IMR-90 (cell line): Measurements from ENCODE around the gene CXCR2. TPM values are rescaled to one million over a fixed set of nuclear protein-coding genes. Genes with fewer than 3 reads are reported as not detected.

Experiments
- ATAC-seq: fragments of 200-7000 bp; cut with Tn5 transposase; 2 replicates; pipeline ENCODE4 v1.9.1; 2020; ENCODE audit warnings: low read depth, mild to moderate bottlenecking, moderate library complexity
- BruUV-seq: library from RNA; stranded (reverse); fragments of 400-500 nt; replicated peaks from 2 replicates; lab custom pipeline; 2021; lab: Mats Ljungman, UMichigan
- CTCF ChIA-PET: fragments of 300-600 bp; formaldehyde crosslinking; extraction: SDS; loops from one replicate; lab custom pipeline; 2021; ENCODE audit warnings: antibody characterized with exemption; lab: Yijun Ruan, JAX
- POLR2A ChIA-PET: fragments of 300-600 bp; sonication (Branson Sonifier 250); formaldehyde crosslinking; loops from one replicate; lab custom pipeline; 2022; ENCODE audit warnings: antibody characterized with exemption; ENCODE audit not compliant: unreplicated experiment; lab: Charles Lee
- DNase-seq: peaks from one replicate; pipeline ENCODE4 v3.0.0; 2013
- H2AFZ ChIP-seq: replicated peaks from 2 replicates; pipeline ENCODE3; 2013; ENCODE audit warnings: low read length, mild to moderate bottlenecking; ENCODE audit not compliant: poor library complexity
- H2AK5ac ChIP-seq: 2 replicates; pipeline ENCODE4 v1.6.1; 2013; ENCODE audit warnings: low read depth, low read length, inconsistent platforms
- H2AK9ac ChIP-seq: replicated peaks from 2 replicates; pipeline ENCODE3; 2013; ENCODE audit warnings: mild to moderate bottlenecking, low read depth, low read length, moderate library complexity; ENCODE audit not compliant: poor library complexity
- H2BK120ac ChIP-seq: 2 replicates; pipeline ENCODE4 v1.6.1; 2013; ENCODE audit warnings: low read depth, low read length, inconsistent platforms
- H2BK15ac ChIP-seq: 3 replicates; pipeline ENCODE4 v1.6.1; 2013; ENCODE audit warnings: low read depth, low read length, inconsistent platforms
- H2BK20ac ChIP-seq: 2 replicates; pipeline ENCODE4 v1.6.1; 2013; ENCODE audit warnings: low read depth, mild to moderate bottlenecking, inconsistent platforms, low read length, moderate library complexity
- H2BK5ac ChIP-seq: 2 replicates; pipeline ENCODE4 v1.6.1; 2013; ENCODE audit warnings: mild to moderate bottlenecking, low read depth, low read length, inconsistent platforms; ENCODE audit not compliant: poor library complexity, severe bottlenecking
- H3K14ac ChIP-seq: replicated peaks from 2 replicates; pipeline ENCODE4 v1.6.1; 2013; ENCODE audit warnings: low read depth, low read length, inconsistent platforms
- H3K18ac ChIP-seq: 2 replicates; pipeline ENCODE4 v1.6.1; 2013; ENCODE audit warnings: low read depth, low read length, control low read depth
- H3K23ac ChIP-seq: 2 replicates; pipeline ENCODE4 v1.6.1; 2013; ENCODE audit warnings: low read depth, low read length, inconsistent platforms
- H3K27ac ChIP-seq: 2 replicates; pipeline ENCODE4 v1.5.1; 2013; ENCODE audit warnings: mild to moderate bottlenecking, control low read depth, low read length; ENCODE audit not compliant: insufficient read depth
- H3K27me3 ChIP-seq: 2 replicates; pipeline ENCODE4 v1.6.1; 2013; ENCODE audit warnings: low read length; ENCODE audit not compliant: control insufficient read depth, insufficient read depth
- H3K36me3 ChIP-seq: 2 replicates; pipeline ENCODE4 v1.6.1; 2013; ENCODE audit warnings: low read length, mixed read lengths; ENCODE audit not compliant: control insufficient read depth, insufficient read depth
- H3K4ac ChIP-seq: 2 replicates; pipeline ENCODE4 v1.6.1; 2013; ENCODE audit warnings: low read depth, low read length, inconsistent platforms
- H3K4me1 ChIP-seq: 2 replicates; pipeline ENCODE4 v1.6.1; 2013; ENCODE audit warnings: low read length, mixed read lengths; ENCODE audit not compliant: control insufficient read depth, insufficient read depth
- H3K4me2 ChIP-seq: 2 replicates; pipeline ENCODE4 v1.6.1; 2013; ENCODE audit warnings: low read depth, mild to moderate bottlenecking, control low read depth, low read length, moderate library complexity
- H3K4me3 ChIP-seq: 2 replicates; pipeline ENCODE4 v1.5.1; 2013; ENCODE audit warnings: low read depth, mild to moderate bottlenecking, control low read depth, low read length, moderate library complexity; ENCODE audit not compliant: insufficient read depth
- H3K56ac ChIP-seq: 2 replicates; pipeline ENCODE4 v1.6.1; 2013; ENCODE audit warnings: low read length, inconsistent platforms; ENCODE audit not compliant: insufficient read depth; ENCODE audit errors: extremely low read depth
- H3K79me1 ChIP-seq, 2 experiments: 2 replicates each; pipeline ENCODE4 v1.6.1; 2013; ENCODE audit warnings: low read length in 2 of 2, inconsistent platforms in 1 of 2, low read depth in 1 of 2
- H3K9ac ChIP-seq: 2 replicates; pipeline ENCODE4 v1.6.1; 2013; ENCODE audit warnings: low read depth, low read length, control low read depth
- H3K9me1 ChIP-seq: 2 replicates; pipeline ENCODE4 v1.6.1; 2013; ENCODE audit warnings: low read length, inconsistent platforms; ENCODE audit not compliant: insufficient read depth
- H3K9me3 ChIP-seq: 2 replicates; pipeline ENCODE4 v1.6.1; 2013; ENCODE audit warnings: low read length; ENCODE audit not compliant: control insufficient read depth, insufficient read depth
- H4K20me1 ChIP-seq: 2 replicates; pipeline ENCODE4 v1.6.1; 2013; ENCODE audit warnings: low read length, inconsistent platforms; ENCODE audit not compliant: insufficient read depth
- H4K5ac ChIP-seq: 2 replicates; pipeline ENCODE4 v1.6.1; 2013; ENCODE audit warnings: mild to moderate bottlenecking, low read depth, low read length, control low read depth
- H4K8ac ChIP-seq, 2 experiments: 2 replicates each; pipeline ENCODE4 v1.6.1; 2013; ENCODE audit warnings: low read depth in 2 of 2, low read length in 2 of 2, control low read depth in 1 of 2, inconsistent platforms in 1 of 2
- H4K91ac ChIP-seq: 2 replicates; pipeline ENCODE4 v1.6.1; 2013; ENCODE audit warnings: low read depth, low read length, inconsistent platforms; ENCODE audit not compliant: insufficient read depth
- BHLHE40 ChIP-seq: fragments of 150-350 bp; IDR thresholded peaks from 2 replicates; pipeline ENCODE4 v1.6.1; 2016; ENCODE audit warnings: mild to moderate bottlenecking, low read depth, low read length
- FOS ChIP-seq: fragments of 150-350 bp; IDR thresholded peaks from 2 replicates; pipeline ENCODE4 v1.6.1; 2016; ENCODE audit warnings: low read depth, low read length
- MAFK ChIP-seq: IDR thresholded peaks from 2 replicates; pipeline ENCODE4 v1.6.1; 2012; ENCODE audit warnings: low read depth, low read length, improper control_type of control experiment
- MXI1 ChIP-seq: IDR thresholded peaks from 2 replicates; pipeline ENCODE4 v1.6.1; 2012; ENCODE audit warnings: low read depth, mild to moderate bottlenecking, low read length, moderate library complexity, borderline replicate concordance
- POLR2A ChIP-seq: IDR thresholded peaks from 2 replicates; pipeline ENCODE4 v1.6.1; 2012; ENCODE audit warnings: mild to moderate bottlenecking, low read depth, low read length
- RAD21 ChIP-seq: IDR thresholded peaks from 2 replicates; pipeline ENCODE4 v1.6.1; 2012; ENCODE audit warnings: low read length, improper control_type of control experiment
- RFX5 ChIP-seq: IDR thresholded peaks from 2 replicates; pipeline ENCODE4 v1.8.0; 2012; ENCODE audit warnings: low read depth, mild to moderate bottlenecking, low read length, moderate library complexity
- USF2 ChIP-seq: fragments of 150-350 bp; IDR thresholded peaks from 2 replicates; pipeline ENCODE4 v1.6.1; 2017; ENCODE audit warnings: mild to moderate bottlenecking, antibody characterized with exemption, low read length, low read depth
- WGBS, 2 experiments: methylation state at CpG; one replicate each; pipeline versions ENCODE4 v1.1.5 to v1.1.7; 2013; ENCODE audit warnings: missing lambda C conversion rate in 2 of 2; ENCODE audit not compliant: insufficient read length in 1 of 2; ENCODE audit errors: extremely low coverage in 2 of 2; 5-methylcytosine and 5-hydroxymethylcytosine counted together
- dilution Hi-C: fragments of 300-500 bp; cut with HindIII; formaldehyde crosslinking; loops from one replicate; pipeline ENCODE4 v1.14.3; 2018; ENCODE audit warnings: low sequenced_read_pairs; ENCODE audit not compliant: unreplicated experiment
- in situ Hi-C: fragments of 300-500 bp; cut with MboI; formaldehyde crosslinking; loops from 3 replicates; pipeline ENCODE4 v1.14.3; 2019; ENCODE audit warnings: low sequenced_read_pairs, inconsistent platforms, mixed read lengths
- intact Hi-C: fragments of 100-400 bp; cut with micrococcal nuclease; formaldehyde crosslinking; loops from 2 replicates; pipeline ENCODE4 v1.10.0; 2022
- polyA plus RNA-seq, 3 experiments: library from polyadenylated mRNA; depleted of rRNA; stranded (reverse); fragments of >200 nt; gene quantifications; 2 replicates each; pipeline ENCODE4 v1.2.3, GENCODE V29; 2012; ENCODE audit warnings: low replicate concordance in 1 of 3
- total RNA-seq: library from RNA; depleted of rRNA; stranded (reverse); fragments of >200 nt; gene quantifications from 2 replicates; pipeline ENCODE4 v1.2.3, GENCODE V29; 2012
- TF ChIP-seq, protein P1 (sequence below): conservative IDR thresholded peaks from 2 replicates; pipeline ENCODE4 v1.5.1; 2012; ENCODE audit warnings: mild to moderate bottlenecking, low read depth, low read length, improper control_type of control experiment

CXCR2 gene
- total and polyA plus RNA-seq, 2 of the 4 experiments (the other 2 are of a cell fraction) = not detected

- intact Hi-C loops (no loop called here), dilution Hi-C loops (no loop called here), in situ Hi-C loops (no loop called here)
- Histone ChIP-seq H4K20me1 (no peaks in the 10 kb centered on the region), H3K14ac (no peak overlapping the region), H4K5ac (no peak overlapping the region), H4K8ac (no peak overlapping the region), H3K4me2 (no peak overlapping the region), H4K91ac (no peak overlapping the region), H3K79me1 (no peaks in the 10 kb centered on the region), H3K4me3 (no peak overlapping the region), H3K36me3 (no peaks in the 10 kb centered on the region), H3K56ac (no peak overlapping the region), H3K4ac (no peak overlapping the region), H3K23ac (no peak overlapping the region), H3K9ac (no peak overlapping the region), H2BK5ac (no peak overlapping the region), H2AK9ac (no peak overlapping the region), H3K27ac (no peak overlapping the region), H3K4me1 (no peaks in the 10 kb centered on the region), H2BK15ac (no peak overlapping the region), H2AFZ (no peak overlapping the region), H3K18ac (no peak overlapping the region), H2BK20ac (no peak overlapping the region), H2BK120ac (no peak overlapping the region), H3K9me3 (no peaks in the 10 kb centered on the region), H3K27me3 (peaks cover 55% of the 10 kb centered on the region), H3K9me1 (no peaks in the 10 kb centered on the region), H2AK5ac (no peak overlapping the region)
- ChIA-PET POLR2A (no interaction called here), CTCF (no interaction called here)
- no peak for TF ChIP-seq RAD21
- TF ChIP-seq, protein P1, sequence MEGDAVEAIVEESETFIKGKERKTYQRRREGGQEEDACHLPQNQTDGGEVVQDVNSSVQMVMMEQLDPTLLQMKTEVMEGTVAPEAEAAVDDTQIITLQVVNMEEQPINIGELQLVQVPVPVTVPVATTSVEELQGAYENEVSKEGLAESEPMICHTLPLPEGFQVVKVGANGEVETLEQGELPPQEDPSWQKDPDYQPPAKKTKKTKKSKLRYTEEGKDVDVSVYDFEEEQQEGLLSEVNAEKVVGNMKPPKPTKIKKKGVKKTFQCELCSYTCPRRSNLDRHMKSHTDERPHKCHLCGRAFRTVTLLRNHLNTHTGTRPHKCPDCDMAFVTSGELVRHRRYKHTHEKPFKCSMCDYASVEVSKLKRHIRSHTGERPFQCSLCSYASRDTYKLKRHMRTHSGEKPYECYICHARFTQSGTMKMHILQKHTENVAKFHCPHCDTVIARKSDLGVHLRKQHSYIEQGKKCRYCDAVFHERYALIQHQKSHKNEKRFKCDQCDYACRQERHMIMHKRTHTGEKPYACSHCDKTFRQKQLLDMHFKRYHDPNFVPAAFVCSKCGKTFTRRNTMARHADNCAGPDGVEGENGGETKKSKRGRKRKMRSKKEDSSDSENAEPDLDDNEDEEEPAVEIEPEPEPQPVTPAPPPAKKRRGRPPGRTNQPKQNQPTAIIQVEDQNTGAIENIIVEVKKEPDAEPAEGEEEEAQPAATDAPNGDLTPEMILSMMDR = no peak
- TF ChIP-seq FOS = no peak
- no peak for TF ChIP-seq POLR2A
- no peak for TF ChIP-seq BHLHE40
- no peak for TF ChIP-seq USF2
- no peak for TF ChIP-seq MAFK
- no peak for TF ChIP-seq MXI1
- TF ChIP-seq RFX5 = no peak
- no TSS peak for BruUV-seq
- DNase-seq (no peak), ATAC-seq (no peak)
- WGBS, 2 experiments = 90% methylated on average over 2 of the region's 7 CpGs; no CpG with 5 or more reads in 1 of the 2 experiments
These were observed 30.2 kb downstream of the CXCR2 start for GRCh38 chr2:218155953-218156479.
